G401 (cell line): Measurements from ENCODE around the gene PKP4. TPM values are rescaled to one million over a fixed set of nuclear protein-coding genes. Genes with fewer than 3 reads are reported as not detected.
"Not testable (repeated sequence)": the region's sequence is repeated elsewhere in the genome, so short reads cannot be mapped to it uniquely, and the experiment has no call there.

Experiments
- DNase-seq: peaks from one replicate; pipeline ENCODE4 v3.0.0-alpha.2; 2015; ENCODE audit warnings: low spot score
- in situ Hi-C: cut with HindIII; loops from 2 replicates; pipeline ENCODE4 v1.10.0; 2016; ENCODE audit warnings: low sequenced_read_pairs, mixed read lengths
- total RNA-seq: library from RNA; depleted of rRNA; stranded (reverse); fragments of >200 nt; shearing (Covaris generic); gene quantifications from 2 replicates; pipeline ENCODE4 v1.2.3, GENCODE V29; 2014; rRNA removed

The PKP4 gene, protein sequence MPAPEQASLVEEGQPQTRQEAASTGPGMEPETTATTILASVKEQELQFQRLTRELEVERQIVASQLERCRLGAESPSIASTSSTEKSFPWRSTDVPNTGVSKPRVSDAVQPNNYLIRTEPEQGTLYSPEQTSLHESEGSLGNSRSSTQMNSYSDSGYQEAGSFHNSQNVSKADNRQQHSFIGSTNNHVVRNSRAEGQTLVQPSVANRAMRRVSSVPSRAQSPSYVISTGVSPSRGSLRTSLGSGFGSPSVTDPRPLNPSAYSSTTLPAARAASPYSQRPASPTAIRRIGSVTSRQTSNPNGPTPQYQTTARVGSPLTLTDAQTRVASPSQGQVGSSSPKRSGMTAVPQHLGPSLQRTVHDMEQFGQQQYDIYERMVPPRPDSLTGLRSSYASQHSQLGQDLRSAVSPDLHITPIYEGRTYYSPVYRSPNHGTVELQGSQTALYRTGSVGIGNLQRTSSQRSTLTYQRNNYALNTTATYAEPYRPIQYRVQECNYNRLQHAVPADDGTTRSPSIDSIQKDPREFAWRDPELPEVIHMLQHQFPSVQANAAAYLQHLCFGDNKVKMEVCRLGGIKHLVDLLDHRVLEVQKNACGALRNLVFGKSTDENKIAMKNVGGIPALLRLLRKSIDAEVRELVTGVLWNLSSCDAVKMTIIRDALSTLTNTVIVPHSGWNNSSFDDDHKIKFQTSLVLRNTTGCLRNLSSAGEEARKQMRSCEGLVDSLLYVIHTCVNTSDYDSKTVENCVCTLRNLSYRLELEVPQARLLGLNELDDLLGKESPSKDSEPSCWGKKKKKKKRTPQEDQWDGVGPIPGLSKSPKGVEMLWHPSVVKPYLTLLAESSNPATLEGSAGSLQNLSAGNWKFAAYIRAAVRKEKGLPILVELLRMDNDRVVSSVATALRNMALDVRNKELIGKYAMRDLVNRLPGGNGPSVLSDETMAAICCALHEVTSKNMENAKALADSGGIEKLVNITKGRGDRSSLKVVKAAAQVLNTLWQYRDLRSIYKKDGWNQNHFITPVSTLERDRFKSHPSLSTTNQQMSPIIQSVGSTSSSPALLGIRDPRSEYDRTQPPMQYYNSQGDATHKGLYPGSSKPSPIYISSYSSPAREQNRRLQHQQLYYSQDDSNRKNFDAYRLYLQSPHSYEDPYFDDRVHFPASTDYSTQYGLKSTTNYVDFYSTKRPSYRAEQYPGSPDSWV
- 29.0 and 41.2 TPM in 2 replicates for total RNA-seq

DNA sequence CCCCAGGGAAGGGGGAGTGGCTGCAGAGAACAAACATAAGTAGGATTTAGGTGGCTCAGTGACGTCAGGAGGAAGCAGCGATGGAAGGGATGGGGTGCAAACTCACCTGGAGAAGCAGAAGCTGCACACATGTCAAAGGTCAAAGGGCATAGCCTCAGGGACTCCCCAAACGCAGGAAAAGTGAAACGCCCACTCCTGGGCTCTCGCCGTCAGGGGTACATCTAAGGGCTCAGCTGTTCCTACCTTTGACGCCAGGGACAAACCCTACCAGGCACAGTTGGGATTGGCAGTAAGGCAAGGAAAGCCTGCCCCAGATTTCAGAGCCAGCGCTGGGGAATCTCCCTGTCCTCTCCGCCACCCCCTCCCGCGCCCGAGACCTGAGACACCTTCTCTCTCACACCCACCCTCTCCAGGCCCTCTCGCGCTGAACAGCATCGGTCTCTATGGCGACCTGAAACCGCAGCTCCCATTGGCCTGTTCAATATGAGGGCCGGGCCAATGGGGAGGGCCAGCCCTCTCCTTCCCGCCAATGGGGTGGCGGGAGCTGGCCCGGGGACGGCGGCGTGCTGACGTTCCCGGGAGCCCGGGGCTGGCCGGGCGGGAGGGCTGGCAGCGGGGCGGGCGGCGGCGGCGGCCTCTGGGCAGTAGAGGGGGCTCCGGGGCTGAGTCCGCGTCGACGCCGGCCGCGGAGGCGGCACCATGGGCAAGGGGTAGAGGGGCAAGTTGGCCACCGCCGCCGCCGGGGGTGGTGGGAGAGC, at the start of gene PKP4, which contains the start of gene CCDC148:
Gene PKP4 (plus strand): TSS at position 644 of the 758 bp plus-strand sequence. CDS start 76,233 bp downstream, outside the sequence.
Gene CCDC148 (minus strand): TSS at position 445 of the 758 bp plus-strand sequence. CDS start 314 bp downstream, at position 131.
- peak; percentile 97 for DNase-seq
- in situ Hi-C loops = no loop called here

GRCh38 chr2:158407031-158407430, 49.7 kb upstream of the PKP4 start:
- in situ Hi-C loops = no loop called here
- peak; percentile 95 for DNase-seq

GRCh38 chr2:158410132-158410531, 46.6 kb upstream of the PKP4 start:
- no peak for DNase-seq

GRCh38 chr2:158411748-158412147, 45.0 kb upstream of the PKP4 start:
- no peak for DNase-seq
- in situ Hi-C loops = no loop called here

More at GRCh38 chr2:158410132-158410531, 46.6 kb upstream of the PKP4 start:
- in situ Hi-C loops = no loop called here

GRCh38 chr2:158412206-158412605, 44.5 kb upstream of the PKP4 start:
- in situ Hi-C loops = no loop called here
- no peak for DNase-seq

DNA sequence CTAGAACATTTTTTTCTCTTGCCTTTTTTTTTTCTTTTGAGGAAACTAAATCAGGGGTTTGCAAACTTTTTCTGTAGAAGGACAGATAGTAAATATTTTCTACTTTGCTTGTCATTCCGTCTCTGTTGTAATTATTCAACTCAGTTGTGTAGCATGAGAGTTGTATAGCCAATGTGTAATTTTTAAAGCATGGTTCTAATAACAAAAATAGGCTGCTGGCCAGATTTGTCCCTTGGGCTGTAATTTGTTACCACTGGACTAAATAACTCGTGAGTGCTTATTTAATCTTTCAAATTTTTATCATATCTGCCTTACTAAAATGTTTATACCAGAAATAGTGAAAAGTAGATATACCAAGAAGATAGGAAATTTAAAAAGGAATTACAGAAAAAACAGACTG, 43.2 kb upstream of the PKP4 start:
- in situ Hi-C loops = no loop called here
- DNase-seq = no peak

DNA sequence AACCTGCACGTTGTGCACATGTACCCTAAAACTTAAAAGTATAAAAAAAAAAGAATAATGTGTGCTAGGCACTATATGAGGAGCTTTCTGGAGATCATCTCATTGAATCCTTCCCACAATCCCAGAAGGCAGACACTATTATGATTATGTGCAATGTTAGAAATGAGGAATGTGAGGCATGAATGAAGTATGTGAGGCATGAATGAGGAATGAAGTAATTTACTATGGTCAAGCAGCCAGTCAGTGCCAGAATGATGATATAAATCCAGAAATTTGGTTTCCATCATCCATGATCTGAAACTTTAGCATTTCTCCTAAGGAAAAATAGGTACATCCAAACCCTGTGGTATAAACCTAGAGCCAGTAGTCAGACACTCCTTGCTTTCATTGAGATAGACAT, 42.2 kb upstream of the PKP4 start:
- in situ Hi-C loops = no loop called here
- no peak for DNase-seq

DNA sequence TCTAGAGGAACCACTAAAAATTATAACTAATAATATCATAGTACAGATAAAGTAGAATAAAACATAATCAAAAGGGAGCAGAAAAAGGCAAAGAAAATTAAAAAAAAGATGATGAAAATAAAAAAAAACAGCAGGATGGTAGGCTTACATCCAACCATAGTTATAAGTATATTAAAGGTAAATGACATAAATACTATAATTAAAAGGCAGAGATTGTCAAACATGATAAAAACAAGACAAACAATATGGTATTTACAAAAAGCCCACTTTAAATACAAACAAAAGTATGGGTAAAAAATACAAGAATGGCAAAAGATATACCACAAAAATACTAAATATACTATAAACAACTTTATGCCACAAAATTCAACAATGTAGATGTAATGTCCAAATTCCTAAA, 24.6 kb upstream of the PKP4 start:
- DNase-seq = no peak
- in situ Hi-C loops = no loop called here

DNA sequence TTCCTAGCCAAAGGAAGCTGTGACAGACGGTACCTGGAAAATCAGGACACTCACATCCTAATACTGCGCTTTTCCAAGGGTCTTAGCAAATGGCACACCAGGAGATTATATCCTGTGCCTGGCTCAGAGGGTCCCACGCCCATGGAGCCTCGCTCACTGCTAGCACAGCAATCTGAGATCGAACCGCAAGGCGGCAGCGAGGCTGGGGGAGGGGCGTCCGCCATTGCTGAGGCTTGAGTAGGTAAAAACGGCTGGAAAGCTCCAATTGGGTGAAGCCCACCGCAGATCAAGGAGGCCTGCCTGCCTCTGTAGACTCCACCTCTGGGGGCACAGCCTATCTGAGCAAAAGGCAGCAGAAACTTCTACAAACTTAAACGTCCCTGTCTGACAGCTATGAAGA, 23.0 kb upstream of the PKP4 start:
- DNase-seq, in situ Hi-C loops: not testable (repeated sequence)

- in situ Hi-C loops, DNase-seq: not testable (repeated sequence)
Observed at GRCh38 chr2:158439062-158439461, 17.7 kb upstream of the PKP4 start.

DNA sequence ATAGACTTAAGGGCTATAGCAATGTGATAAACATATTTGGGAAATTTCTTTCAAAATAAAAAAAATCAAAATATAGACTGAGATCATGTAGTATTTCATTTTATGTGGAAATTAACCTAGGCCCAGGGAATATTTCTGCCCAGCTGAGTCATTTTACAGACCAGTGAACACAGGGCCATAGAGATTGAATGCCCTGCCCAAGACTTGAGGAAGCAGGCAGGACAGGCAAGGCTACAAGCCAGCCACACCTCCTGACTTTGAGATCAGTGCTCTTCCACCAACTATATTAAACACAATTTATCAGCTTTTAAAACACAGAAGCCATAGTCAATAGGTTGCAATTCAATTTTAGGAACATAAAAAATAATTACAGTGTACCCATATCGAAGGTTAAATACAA, 13.1 kb upstream of the PKP4 start:
- in situ Hi-C loops = no loop called here

GRCh38 chr2:158457092-158457825, 507 bp downstream of the PKP4 start:
- DNase-seq = peak; percentile 57
- in situ Hi-C loops = no loop called here

More for the DNA sequence above, 13.1 kb upstream of the PKP4 start:
- no peak for DNase-seq

DNA sequence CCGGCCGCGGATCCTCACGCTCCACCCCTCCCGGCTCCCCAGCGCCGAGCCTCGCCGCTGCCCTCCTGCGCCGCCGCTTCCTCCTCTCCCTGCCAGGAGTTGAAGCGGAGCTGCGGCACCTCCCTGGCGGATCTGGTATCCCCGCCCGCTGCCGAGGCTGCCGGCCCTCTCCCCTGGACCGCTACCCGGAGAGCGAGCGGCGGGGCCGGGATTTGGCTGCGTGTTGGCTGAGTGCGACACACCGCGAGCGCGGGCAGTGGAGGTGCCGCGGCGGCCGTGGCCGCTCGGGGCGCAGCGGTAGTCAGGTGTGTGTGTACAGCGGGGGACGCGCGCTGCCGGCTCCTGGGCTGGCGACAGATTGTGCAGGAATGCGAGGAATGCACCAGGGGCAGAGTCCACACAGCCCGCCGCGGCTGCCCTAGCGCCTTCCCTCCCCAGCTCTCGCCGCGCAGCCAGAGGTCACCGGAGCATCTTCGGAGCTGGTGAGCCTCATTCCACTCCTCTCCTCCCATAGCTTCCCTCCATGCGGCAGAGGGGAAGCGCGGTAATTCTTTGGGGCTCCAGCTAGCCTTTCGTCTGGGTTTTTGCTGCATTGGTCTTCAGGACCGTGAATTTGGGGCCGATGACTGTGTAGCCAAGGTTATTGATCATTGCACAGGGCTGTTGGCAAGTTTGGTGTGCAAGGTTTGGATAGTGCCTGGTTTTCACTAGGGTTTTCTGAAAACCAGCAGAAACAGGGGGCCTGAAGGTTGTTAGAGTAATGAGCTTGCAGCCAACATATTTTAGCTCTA, 1.3 kb downstream of the PKP4 start:
- in situ Hi-C loops = no loop called here
- DNase-seq = peak; percentile 83

GRCh38 chr2:158458617-158458920, 1.8 kb downstream of the PKP4 start:
- in situ Hi-C loops = no loop called here
- DNase-seq = peak; percentile 60

DNA sequence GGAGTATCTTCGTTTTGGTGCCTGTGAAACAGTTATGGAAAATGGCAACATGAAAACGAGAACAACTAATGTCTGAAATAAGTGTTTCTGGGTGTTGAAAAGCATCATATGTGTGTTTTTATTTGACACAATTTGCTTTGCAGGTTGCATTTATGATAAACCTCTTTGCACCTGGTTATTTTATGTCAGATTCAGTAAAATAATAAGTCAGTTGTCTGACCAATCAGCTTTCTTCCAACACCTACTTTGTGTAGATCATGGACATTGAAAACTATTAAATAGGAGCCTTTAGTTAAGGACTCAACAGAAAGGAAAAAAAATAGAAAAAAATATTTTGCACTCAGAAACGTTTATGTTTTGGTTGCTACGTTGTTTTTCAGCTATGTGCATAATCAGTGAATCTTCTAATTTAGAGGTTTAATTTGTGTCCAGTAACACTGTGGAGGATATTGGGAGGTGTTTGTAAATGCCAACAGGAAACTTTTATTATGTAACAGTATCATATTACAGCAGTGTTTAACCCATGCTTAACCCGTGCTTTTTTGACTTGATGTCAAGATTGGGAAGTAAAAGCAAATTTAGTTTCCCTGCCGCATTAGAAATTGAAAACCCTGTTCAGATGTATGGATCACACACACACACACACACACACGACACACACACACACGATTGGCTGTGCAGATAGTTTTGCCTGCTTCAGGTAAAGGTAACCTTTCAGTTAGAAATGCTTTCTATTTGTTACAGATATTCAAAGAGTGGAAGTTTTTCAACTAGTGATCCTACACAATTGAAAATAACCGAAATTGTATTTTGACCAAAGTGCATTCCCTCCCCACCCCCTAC, 2.6 kb downstream of the PKP4 start:
- peak; percentile 51 for DNase-seq
- in situ Hi-C loops = no loop called here

- peak; percentile 49 for DNase-seq
- in situ Hi-C loops = no loop called here
Observed at GRCh38 chr2:158460632-158461297, 4.0 kb downstream of the PKP4 start.
